NCI-H510A treated with DMSO at 0.1 percent for 48 hours (cell line): ENCODE measurements around the gene P4HB.

Experiments used
- DNase-seq: peaks from one replicate; lab custom pipeline; 2025; lab: John Stamatoyannopoulos, UW

The P4HB gene

DNA sequence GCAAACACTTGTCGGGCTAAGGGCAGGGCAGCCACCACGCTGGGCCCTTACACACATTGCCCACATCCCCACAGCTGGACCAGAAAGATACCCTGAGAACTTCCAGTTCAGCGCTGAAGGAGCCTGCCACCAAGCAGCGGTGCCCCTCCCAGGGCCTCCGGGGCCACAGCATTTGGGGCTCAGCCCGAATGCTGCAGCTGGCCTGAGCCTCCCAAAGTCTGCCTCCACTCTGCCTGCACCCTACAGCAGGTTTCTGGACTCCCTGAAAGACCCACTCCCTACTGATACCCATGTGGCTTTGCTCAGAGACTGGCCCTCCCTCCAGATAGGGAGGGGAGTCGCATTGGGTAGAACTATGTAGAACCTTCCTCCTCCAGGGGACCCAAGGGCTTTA lies 28.8 kb downstream of the P4HB start:
- no peak for DNase-seq

DNA sequence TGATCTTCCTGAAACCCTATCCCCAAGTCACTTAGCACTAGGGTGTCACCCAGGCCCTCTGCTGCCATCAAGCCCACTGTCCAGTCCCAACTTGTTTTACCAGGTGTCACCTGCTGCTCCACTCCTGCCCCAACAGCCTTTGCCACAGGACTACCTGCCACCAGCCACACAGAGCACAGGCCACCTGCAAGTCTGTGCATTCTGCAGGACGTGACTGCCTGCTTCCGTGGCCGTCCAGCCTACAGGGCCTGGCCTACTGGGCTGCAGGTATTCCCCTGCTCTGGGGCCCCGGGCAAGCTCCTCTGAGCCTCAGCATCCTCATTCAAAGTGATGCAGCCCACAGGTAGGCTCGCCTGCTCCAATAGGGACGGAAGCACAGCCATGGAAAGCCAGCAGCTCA lies 30.5 kb downstream of the P4HB start:
- no peak for DNase-seq

DNA sequence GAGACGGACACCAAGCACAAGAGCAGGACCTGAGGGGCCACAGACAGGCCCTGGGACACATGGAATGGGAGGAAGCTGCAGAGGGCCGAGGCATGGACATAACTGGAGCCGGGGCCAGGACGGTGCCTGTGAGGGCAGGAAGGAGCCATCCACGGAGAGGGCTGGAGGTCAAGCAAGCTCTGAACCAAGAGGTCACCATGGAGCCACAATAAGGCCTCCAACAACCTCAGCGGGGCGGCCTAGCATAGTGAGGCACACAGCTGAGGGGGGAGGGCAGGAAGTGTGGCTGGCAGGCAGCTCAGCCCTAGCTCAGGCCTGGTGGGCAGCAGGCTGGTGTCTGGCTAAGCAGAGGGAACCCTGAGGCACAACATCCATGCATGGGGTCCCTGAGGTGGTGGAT lies 31.7 kb downstream of the P4HB start:
- DNase-seq, result no peak

DNA sequence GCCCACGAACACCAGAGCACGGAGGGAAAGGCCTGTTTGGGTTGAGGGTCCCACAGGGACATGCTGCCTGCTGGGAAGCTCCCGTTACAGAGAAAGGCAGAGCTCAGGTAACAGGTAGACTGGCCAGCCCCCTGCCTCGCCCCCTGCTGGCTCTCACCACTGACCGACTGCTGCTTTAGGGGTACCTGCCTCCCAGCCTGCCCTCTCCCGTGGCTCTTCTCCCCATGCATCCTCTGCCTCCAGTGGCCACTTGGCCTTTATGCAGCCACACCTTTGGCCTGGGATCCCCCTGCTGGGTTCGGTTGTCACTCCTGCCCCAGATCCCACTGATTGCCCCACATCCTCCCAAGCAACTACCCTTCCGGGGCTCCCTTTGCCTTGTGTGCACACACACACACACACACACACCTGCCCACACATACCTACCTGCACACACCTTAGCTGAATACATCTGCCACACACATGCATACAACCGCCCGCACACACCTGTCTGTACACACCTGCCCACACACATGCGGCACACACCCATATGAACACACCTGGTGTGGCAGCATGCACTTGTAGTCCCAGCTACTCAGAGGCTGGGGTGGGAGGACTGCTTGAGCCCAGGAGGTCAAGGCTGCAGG lies 34.4 kb downstream of the P4HB start:
- DNase-seq, result no peak

DNA sequence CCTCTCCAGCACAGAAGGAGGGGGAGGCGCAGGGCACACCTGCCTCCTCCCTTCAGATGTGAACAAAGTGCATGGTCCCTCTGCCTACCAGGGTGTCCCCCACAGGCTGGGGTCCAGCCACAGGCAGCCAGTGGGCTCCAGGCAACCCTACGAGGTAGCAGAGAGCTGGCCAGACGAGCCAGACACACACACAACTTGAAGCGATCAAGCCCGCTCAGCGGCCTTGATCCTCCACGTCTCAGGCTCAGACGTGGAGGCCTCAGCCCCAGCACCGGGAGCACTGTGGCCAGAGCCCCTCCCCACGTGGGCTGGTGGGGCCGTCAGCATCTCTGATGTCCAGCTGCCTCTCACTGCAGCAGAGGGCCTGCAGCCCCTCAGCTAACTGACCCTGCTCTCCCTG lies 35.7 kb downstream of the P4HB start:
- no peak for DNase-seq

DNA sequence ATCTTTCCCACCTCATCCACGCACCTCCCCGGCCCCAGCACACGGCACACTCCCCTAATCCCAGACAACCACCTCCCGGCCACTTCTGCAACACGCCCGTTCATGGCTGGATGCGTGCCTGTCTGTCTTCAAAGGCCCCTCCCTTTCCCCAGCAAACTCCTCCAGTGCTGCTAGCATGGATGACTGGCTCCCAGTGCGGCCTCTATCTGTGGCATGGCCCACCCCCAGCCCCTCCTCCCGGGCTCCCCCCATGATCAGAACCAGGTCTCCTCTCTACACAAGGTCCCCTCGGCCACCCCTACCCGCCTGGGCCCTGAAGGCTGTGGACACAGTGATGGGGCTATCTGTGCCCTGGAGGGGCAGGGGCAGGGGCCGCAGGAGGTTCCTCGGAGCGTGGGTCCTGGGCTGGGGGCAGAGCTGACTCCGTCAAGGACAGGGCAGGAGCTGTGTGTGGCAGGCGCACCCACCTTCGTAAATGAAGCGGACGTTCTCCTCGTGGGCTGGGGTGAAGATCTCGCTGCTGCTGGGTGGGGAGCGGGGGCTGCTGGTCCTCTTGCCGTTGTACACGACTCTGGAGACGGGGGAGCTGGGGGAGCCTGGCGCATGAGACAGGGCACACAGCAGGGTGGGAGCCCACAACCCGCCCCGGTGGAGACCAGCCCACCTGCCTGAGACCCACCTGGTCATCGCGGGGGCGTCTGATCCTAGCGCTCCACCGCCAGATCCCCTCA lies 36.4 kb downstream of the P4HB start:
- DNase-seq, result no peak

DNA sequence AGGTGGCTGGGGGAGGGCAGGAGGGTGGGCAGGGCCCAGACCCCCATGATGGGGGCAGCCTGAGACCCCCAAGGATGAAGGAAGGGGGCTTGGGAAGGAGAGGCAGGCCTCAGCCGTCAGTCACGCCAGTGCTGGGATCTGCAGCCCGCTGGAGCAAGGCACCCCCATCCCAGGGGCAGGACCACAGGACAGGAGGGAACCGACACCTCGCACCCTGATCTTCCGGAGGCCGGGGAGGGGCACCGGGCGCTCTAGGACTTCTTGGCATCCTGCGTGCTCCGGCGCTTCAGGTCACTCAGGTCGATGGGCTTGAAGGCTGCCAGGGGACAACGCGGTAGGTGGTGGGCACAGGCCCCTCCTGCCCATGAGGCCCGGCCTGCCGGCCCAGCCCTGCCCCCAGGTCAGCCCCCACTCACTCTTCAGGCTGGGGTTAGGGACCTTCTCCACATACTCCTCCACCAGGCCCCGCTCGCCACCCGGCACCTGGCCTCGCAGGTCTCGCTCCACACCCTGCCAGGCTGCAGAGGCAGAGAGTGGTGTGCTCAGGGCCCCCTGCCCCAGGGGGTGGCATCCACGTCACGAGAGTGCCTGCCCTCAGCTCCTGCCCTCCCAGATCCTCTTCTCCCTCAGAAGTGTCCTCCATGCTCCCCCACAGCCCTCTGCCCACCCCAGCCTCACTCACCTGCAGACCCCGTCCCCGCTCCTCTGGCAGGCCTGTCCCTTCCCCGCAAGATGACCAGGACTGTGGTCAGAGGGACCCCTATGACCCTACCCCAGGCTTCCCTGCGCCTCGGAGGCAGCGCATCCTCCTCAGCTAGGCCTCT lies 37.1 kb downstream of the P4HB start:
- no peak for DNase-seq

DNA sequence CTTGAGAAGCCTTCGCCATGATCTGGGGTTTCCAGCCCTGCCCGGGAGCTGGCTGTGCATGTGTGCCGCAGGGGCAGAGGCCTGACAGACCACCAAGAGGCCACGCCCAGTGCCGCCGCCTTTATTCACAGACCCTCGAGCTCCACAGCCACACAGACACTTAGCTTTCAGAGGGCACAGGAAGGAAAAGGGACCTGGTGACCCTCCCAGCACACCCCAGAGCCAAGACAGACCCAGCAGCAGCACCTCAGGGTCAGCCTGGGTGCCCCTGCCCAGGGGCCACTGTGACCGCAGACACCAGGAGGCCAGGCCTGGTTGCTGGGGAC lies 38.1 kb downstream of the P4HB start:
- no peak for DNase-seq

DNA sequence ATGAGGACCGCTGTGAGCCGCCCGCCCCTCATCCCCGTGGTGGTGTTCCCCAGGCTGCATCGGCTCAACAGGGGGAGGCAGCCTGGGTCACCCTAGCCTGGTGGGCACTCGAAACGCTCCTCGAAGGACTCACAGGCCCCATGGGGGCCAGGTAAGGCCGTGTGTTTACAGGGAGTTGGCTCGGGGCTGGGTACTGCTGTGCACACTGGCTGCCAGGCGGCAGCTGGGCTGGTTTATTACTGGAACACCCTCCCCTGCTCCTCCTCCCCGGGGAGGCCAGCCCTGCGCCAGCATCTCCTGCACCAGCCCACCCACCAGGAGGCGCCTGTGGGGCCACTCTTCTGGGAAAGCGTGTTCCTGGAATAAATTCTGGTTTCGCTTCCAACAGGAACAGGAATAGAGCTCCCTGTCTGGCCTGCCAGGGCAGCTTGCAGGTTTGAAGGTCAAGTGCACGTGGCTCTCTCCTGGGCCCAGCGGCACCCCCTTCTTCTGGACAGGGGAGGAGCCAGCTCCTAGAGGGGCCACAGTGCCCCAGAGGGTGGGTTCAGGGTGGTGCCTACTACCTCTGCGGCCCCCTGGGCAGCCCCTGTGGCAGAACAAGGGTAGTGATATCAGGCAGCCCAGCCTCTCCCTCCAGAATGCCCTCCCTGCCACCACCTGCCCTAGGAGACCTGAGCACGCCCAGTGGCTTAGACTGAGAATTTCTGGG lies 38.6 kb downstream of the P4HB start:
- peak; percentile 72 for DNase-seq

DNA sequence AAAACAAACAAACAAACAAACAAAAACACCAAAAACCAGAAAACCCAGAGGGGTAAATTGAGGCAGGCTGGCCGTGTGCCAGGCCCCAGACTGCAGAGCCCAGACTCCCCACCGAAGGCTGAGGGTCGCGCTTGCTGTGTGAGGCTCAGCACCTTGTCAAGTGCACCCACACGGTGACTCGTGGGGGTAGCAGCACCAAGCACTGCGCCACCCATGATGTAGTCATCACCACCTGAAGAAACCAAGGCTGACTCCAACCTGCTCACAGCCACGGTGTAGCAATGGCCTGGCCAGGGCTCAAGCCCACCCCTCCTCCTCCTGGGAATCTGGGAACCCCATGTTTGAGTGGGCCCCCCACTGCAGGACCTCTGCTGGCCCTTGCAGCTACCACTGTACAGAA lies 39.2 kb downstream of the P4HB start:
- no peak for DNase-seq

DNA sequence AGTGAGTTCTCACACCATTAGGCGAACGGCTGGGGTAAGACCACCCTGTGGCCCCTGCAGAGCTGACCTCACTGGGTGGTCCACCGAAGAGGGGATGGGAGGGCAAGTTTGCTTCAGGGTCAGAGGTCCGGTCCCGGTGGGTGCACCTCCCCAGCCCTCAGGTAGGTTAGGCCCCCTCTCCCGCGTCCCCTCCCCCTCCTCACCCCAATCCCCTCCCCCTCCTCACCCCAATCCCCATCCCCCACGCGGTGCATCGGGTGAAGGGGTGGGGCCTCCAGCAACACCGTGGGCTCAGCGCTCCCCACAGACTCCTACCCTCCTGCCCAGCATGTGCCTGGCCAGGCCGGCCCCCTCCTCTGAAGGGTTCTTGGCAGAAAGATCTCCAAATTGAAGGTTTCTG lies 40.6 kb downstream of the P4HB start:
- no peak for DNase-seq

DNA sequence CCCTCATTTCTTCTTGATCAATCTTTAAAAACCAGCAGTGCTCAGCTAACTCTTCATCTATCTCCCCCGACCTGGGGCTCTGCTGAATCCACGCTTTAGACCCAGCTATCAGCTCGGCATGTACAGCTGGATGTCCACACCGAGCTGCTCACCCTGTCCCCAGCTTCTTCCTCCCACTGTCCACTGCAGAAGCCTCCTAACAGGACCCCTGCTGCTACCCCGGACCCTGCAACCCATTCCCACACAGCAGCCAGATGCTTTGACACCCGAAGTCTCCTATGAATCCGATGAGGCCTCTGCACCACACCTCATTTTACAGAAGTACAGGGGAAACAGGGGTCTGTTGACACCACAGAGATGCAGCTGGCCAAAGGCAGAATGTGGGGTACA lies 42.6 kb downstream of the P4HB start:
- DNase-seq, result no peak

DNA sequence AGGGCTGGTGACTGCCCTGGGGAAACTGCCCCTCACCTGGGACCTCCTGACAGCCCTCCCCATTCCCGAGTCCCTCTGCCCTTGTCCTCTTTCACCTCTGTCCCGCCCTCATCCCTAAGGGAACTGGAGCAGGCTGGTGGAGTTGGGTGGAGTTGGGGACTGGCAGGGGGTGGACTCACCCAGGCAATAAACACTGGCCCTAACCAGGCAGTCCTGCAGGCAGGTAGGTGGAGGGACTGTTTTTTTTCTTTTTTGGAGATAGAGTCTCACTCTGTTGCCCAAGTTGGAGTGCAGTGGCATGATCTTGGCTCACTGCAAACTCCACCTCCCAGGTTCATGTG lies 44.7 kb downstream of the P4HB start:
- DNase-seq, result no peak

DNA sequence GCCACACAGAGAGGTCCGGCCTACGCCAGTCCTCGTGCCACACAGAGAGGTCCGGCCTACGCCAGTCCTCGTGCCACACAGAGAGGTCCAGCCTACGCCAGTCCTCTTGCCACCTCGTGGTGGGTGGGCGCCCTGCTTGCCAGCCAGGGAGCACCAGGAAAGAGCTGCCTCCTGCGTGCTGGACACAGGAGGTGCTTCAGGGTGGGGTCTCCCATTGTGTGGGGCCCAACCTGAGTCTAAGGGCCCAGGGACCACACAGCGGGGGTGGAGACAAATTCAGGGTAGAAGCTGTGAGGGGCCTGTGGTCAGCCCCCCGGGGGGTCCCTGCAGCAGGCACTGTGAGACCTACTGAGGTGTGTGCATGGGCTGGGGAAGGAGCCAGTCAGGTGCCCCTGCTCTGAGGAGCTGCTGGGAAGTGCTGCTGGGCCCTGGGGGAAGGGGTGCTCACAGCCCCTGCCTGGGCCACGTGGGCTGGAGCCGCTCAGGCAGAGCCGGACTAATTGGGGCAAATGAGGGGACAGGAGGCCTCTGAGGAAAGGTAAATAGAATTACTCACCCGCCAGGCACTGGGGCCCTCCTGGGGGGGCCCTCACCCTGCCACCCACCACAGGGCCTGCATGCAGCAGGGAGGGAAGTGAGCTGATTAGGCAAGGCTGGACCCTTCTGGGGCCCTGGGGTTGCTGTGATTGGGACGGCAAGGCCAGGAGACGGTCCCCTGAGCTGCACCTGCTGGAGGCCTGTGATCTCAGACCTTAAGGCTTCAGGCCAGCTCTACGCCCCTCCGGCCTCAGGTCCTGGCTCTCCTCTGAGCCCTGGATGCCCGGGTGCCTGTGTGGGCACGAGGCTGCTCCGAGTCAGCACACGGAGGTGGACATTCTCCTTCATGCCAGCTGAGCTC lies 45.3 kb downstream of the P4HB start:
- no peak for DNase-seq

DNA sequence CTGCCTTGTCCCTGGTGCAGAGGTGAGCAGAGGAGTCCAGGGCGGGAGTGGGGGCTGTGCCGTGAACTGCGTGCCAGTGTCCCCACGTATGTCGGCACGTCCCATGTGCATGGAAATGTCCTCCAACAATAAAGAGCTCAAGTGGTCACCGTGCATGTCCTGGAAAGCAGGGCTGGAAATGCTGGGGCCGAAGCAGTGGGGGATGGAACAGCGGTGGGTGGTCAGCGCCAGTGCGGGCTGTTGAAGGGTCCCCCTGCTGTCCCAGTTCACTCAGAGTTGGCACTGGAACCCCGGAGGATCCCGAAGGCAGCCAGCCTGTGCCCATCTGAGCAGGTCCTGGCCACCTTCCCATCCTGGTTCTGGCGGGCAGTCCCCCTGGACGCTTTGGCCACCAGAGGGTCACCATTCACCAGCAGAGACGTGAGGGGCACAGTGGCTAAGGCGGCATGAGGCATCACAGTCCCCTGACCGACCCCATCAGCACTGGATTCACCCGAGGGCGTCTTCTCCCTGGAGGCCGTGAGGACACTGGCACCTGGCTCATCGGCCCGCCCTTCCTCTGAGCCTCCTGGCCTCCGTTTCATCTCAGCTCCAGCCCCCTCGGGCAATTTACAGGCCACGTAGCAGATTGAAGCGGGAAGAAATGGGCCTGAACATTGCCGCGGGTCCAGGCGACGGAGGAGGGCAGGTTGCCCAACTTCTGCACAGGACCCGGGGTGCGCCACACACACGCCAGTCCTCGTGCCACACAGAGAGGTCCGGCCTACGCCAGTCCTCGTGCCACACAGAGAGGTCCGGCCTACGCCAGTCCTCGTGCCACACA lies 46.3 kb downstream of the P4HB start:
- no peak for DNase-seq

DNA sequence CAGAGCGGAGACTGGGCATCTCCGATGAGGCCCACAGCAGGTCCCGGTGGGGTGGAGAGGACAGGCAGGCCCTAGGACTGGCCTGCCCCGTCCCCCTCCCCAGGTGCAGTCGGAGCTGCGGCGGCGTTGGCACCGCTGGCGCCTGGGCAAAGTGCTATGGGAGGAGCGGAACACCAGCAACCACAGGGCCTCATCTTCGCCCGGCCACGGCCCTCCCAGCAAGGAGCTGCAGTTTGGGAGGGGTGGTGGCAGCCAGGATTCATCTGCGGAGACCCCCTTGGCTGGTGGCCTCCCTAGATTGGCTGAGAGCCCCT lies 47.0 kb downstream of the P4HB start:
- no peak for DNase-seq

DNA sequence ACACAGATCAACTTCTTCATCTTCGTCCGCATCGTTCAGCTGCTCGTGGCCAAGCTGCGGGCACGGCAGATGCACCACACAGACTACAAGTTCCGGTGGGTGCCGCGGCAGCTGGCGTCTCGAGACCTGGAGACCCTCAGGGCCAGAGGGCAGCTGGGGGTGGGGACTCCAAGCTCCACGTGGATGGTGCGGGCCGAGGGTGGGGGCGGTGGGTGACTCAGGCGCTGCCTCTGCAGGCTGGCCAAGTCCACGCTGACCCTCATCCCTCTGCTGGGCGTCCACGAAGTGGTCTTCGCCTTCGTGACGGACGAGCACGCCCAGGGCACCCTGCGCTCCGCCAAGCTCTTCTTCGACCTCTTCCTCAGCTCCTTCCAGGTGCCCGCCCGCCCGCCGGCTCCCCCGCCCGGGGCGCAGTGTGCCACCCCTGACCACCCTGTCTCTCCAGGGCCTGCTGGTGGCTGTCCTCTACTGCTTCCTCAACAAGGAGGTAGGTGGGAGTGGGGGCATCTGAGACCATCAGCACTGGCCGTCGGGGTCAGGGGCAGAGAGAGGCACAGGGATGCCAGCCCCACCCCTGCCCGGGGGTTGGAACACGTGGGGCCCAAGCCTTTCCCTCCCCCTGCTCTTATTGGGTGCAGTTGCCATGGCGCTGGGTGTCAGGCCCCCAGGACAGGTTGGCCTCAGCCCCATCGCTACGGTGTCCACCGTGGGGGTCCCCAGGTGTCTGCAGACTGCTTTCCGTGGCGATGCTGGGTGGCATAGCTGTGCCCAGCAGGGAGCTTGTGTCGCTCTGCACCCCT lies 47.6 kb downstream of the P4HB start:
- no peak for DNase-seq

DNA sequence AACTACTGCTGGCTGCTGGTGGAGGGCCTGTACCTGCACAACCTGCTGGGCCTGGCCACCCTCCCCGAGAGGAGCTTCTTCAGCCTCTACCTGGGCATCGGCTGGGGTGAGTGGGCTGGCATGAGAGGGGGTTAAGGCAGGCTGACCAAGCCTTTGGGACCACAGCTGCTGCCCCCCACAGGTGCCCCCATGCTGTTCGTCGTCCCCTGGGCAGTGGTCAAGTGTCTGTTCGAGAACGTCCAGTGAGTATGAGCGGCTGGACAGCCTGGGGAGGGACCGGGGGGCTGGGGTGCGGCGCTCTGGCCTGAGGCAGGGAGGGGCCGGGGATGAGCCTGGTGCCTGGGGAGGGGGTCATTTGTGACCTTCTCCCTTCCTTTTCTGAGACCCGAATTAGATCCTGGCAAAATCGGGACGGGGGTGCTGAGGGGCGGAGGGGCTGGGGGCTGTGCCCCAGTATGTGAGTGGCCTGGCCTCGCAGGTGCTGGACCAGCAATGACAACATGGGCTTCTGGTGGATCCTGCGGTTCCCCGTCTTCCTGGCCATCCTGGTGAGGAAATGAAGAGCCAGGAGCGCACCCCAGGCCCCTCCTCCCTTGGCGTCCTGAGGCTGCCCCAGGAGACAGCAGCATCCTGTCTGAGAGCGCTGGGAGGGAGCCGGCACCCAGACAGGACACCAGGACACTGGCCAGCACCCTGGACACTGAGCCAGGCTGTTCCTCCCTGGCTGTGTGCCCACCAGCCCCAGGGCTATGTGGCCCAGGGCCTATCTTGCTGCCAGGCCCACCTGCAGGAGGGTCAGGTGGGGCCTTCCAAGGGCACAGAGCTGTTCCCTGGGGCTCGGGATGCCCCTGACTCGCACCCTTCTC lies 48.4 kb downstream of the P4HB start:
- no peak for DNase-seq
